Choroid plexus epithelial cell (primary cell): ENCODE measurements around the gene GRIK2.
A peak's percentile ranks its signal among the peaks of the same experiment; 100 is the strongest.

Experiments used
- DNase-seq: peaks from one replicate; pipeline ENCODE4 v3.0.0-alpha.2; 2010; ENCODE audit warnings: low read depth
- H3K4me3 ChIP-seq: 2 replicates; pipeline ENCODE4 v1.5.1; 2011; ENCODE audit warnings: low read depth, mild to moderate bottlenecking, control low read depth, low read length, moderate library complexity
- CTCF ChIP-seq: conservative IDR thresholded peaks from 2 replicates; pipeline ENCODE4 v1.5.1; 2011; ENCODE audit warnings: low read depth, mild to moderate bottlenecking, control low read depth, inconsistent platforms, low read length, moderate library complexity

Gene GRIK2

DNA sequence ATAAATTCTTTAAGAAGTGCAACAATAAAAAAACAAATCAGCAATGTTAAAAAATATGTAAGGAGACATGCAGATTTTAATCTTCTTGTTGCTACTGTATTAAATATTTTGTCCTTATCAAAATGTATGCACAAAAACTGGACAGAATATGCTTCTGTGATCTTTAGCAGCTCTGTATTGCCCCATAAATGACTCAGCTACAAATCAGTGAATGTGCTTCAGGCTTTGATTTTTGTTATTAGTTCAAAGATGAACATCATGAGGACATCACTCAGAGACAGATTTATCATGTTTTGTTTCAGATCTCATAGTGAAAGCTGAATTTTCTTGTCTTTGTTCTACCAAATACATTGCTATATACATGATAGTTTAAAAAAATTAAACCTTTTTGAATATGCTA, 312.4 kb downstream of the GRIK2 start:
- no peak overlapping the region for H3K4me3 ChIP-seq
- TF ChIP-seq CTCF, result no peak
- peak; percentile 27 for DNase-seq

GRCh38 chr6:101706576-101706975, 313.1 kb downstream of the GRIK2 start:
- H3K4me3 ChIP-seq, result no peak overlapping the region
- TF ChIP-seq CTCF, result no peak
- no peak for DNase-seq

- TF ChIP-seq CTCF, result no peak
- DNase-seq, result no peak
- H3K4me3 ChIP-seq, result no peak overlapping the region
Observed at GRCh38 chr6:101711518-101711917, 318.0 kb downstream of the GRIK2 start.

DNA sequence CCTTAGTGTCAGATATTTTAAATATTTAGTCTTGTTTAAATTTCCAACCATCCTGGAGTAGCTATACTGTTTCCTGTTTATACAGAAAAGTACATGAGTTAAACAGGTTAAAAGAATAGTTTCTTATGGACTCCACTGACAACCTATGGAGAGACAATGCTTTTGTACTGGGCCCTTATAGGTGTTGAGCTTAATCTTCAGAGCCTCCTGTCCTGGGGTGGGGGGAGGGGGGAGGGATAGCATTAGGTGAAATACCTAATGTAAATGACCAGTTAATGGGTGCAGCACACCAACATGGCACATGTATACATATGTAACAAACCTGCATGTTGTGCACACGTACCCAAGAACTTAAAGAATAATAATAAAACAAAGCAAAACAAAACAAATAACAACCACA, 322.9 kb downstream of the GRIK2 start:
- TF ChIP-seq CTCF, result no peak
- no peak overlapping the region for H3K4me3 ChIP-seq
- DNase-seq, result no peak

DNA sequence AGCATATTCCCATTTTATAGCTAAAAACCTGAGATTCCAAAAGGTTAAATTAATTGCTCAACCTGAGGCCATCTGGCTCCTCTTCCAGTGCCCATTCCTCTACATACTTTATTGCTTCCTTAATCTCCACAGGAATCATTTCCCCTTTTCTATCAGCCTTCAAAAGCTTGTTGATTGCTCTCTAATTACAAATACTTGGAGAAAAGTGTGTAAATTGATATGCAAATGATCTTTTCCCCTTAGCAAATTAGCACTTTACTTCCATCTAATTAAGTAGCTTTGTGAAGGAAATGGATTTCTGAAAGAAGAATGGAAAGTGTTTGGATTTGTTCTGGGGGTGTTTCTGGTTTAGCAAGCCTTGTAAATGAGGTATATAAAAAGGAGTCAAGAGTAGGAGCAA, 323.3 kb downstream of the GRIK2 start:
- TF ChIP-seq CTCF, result no peak
- no peak for DNase-seq
- no peak overlapping the region for H3K4me3 ChIP-seq

DNA sequence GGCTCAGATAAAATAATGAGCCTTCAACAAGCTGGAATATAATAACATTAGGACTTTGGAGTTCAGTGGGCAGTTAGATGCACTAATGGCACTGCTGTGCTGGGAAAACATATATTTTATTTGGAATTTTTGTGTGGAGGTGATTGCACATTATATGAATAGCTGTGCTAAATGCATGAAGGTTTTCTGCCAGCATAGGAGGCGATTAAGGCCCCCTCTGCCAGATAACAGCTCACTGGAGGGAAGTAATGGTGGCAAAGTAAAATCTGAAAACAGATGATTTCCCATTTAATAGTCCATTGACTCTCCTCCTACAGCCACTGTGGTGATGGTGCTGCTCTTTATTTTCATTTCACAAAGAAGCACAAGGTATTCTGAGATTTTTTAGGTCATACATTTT, 326.0 kb downstream of the GRIK2 start:
- no peak for DNase-seq
- H3K4me3 ChIP-seq, result no peak overlapping the region
- no peak for TF ChIP-seq CTCF

DNA sequence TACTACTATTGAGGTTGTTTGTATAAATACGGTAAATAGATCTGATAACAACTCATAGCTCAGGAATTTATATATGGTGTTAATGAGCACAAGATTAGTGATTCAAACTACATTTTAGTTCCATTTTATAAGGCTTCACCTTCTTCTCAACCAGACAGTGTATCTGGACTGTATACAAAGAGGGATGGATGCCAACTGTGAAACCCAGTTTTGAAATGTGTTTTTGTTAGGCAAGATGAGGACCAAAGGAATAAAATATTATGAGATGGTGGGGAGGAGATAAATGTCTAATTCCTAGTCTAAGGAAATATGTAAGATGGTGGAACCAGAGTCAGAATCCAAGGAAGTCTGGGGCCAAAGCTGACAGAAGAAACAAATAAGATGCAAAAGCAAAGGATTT, 329.0 kb downstream of the GRIK2 start:
- peak; percentile 28 for DNase-seq
- TF ChIP-seq CTCF, result no peak
- no peak overlapping the region for H3K4me3 ChIP-seq
